Naive thymus-derived CD4-positive, alpha-beta T cell (primary cell): ENCODE results near the gene ABCG4. TPM values are rescaled to one million over a fixed set of nuclear protein-coding genes. Genes with fewer than 3 reads are reported as not detected.
A peak's percentile ranks its signal among the peaks of the same experiment; 100 is the strongest.
"Not testable (repeated sequence)": the region's sequence is repeated elsewhere in the genome, so short reads cannot be mapped to it uniquely, and the experiment has no call there.

Source experiments
- ATAC-seq: fragments of 150-1000 bp; cut with Tn5 transposase; 2 replicates; pipeline ENCODE4 v1.10.0; 2021; ENCODE audit warnings: mild to moderate bottlenecking, moderate library complexity
- CTCF ChIA-PET: fragments of 350-600 bp; sonication (Branson Sonifier 250); formaldehyde crosslinking; loops from one replicate; lab custom pipeline; 2021; ENCODE audit warnings: antibody characterized with exemption; lab: Charles Lee
- POLR2A ChIA-PET: fragments of 350-600 bp; sonication (Branson Sonifier 250); formaldehyde crosslinking; loops from one replicate; lab custom pipeline; 2021; ENCODE audit warnings: antibody characterized with exemption, inconsistent platforms; lab: Charles Lee
- DNase-seq, 9 donors: peaks; one replicate each; pipeline versions ENCODE4 v3.0.0 to v3.0.0-alpha.2; 2020 to 2022; ENCODE audit warnings: mixed read lengths in 1 of 9
- H3K27ac ChIP-seq: one replicate; pipeline ENCODE4 v1.7.0; 2013; ENCODE audit warnings: mild to moderate bottlenecking, low read depth, low read length, moderate library complexity
- H3K27me3 ChIP-seq, 2 donors: one replicate each; pipeline ENCODE4 v1.7.0; 2013; ENCODE audit warnings: low read length in 2 of 2, mild to moderate bottlenecking in 2 of 2, moderate library complexity in 2 of 2; ENCODE audit not compliant: control insufficient read depth in 2 of 2, insufficient read depth in 2 of 2
- H3K36me3 ChIP-seq, 3 experiments: 1 replicate in 2 of 3; 2 replicates in 1 of 3; pipeline ENCODE4 v1.7.0; 2013; ENCODE audit warnings: low read length in 3 of 3, mild to moderate bottlenecking in 3 of 3, moderate library complexity in 1 of 3; ENCODE audit not compliant: insufficient read depth in 3 of 3, control insufficient read depth in 2 of 3
- H3K4me1 ChIP-seq, 2 donors: one replicate each; pipeline ENCODE4 v1.7.0; 2013; ENCODE audit warnings: low read length in 2 of 2, mild to moderate bottlenecking in 2 of 2, moderate library complexity in 1 of 2; ENCODE audit not compliant: control insufficient read depth in 2 of 2, insufficient read depth in 2 of 2
- H3K4me3 ChIP-seq: 2 replicates; pipeline ENCODE4 v1.7.0; 2013; ENCODE audit warnings: mild to moderate bottlenecking, low read length
- H3K9me3 ChIP-seq, 3 experiments: 1 replicate in 2 of 3; 2 replicates in 1 of 3; pipeline ENCODE4 v1.7.0; 2013; ENCODE audit warnings: low read length in 3 of 3; ENCODE audit not compliant: control insufficient read depth in 2 of 3
- H3K27ac Mint-ChIP-seq, 9 donors: one replicate each; pipeline ENCODE4 v1.8.0; 2020 to 2022; ENCODE audit warnings: mixed read lengths in 9 of 9, mild to moderate bottlenecking in 8 of 9, moderate library complexity in 5 of 9, inconsistent platforms in 2 of 9
- H3K27me3 Mint-ChIP-seq, 5 donors: one replicate each; pipeline ENCODE4 v1.8.0; 2021 to 2022; ENCODE audit warnings: mixed read lengths in 5 of 5, mild to moderate bottlenecking in 1 of 5
- H3K36me3 Mint-ChIP-seq, 5 donors: one replicate each; pipeline ENCODE4 v1.8.0; 2020 to 2022; ENCODE audit warnings: mixed read lengths in 5 of 5, mild to moderate bottlenecking in 3 of 5, inconsistent platforms in 1 of 5
- H3K4me1 Mint-ChIP-seq, 7 donors: one replicate each; pipeline ENCODE4 v1.8.0; 2020 to 2022; ENCODE audit warnings: mixed read lengths in 7 of 7, mild to moderate bottlenecking in 3 of 7, inconsistent platforms in 1 of 7
- H3K4me3 Mint-ChIP-seq, 10 donors: one replicate each; pipeline ENCODE4 v1.8.0; 2020 to 2022; ENCODE audit warnings: mild to moderate bottlenecking in 10 of 10, mixed read lengths in 10 of 10, moderate library complexity in 6 of 10, inconsistent platforms in 2 of 10
- H3K9me3 Mint-ChIP-seq, 11 donors: one replicate each; pipeline ENCODE4 v1.8.0; 2020 to 2022; ENCODE audit warnings: mixed read lengths in 11 of 11, mild to moderate bottlenecking in 4 of 11, inconsistent platforms in 1 of 11, moderate library complexity in 1 of 11
- intact Hi-C, 2 donors: fragments of 100-400 bp; cut with micrococcal nuclease; formaldehyde crosslinking; loops; one replicate each; pipeline ENCODE4 v1.15.1; 2023
- polyA plus RNA-seq, 2 donors: library from polyadenylated mRNA; unstranded; fragments of 300-500 nt; fragmentation: Illumina TruSeq; gene quantifications; one replicate each; pipeline ENCODE4 v1.2.3, GENCODE V29; 2021
- total RNA-seq, 6 experiments: library from RNA in 5 of 6; stranded (reverse) in 5 of 6; gene quantifications; 1 replicate in 5 of 6; 2 replicates in 1 of 6; pipeline ENCODE4 v1.2.3 and lab custom pipeline; 2021 to 2026

Gene ABCG4
- total and polyA plus RNA-seq, 7 experiments from 2014 or later: 0.13 TPM; not detected in 6

DNA sequence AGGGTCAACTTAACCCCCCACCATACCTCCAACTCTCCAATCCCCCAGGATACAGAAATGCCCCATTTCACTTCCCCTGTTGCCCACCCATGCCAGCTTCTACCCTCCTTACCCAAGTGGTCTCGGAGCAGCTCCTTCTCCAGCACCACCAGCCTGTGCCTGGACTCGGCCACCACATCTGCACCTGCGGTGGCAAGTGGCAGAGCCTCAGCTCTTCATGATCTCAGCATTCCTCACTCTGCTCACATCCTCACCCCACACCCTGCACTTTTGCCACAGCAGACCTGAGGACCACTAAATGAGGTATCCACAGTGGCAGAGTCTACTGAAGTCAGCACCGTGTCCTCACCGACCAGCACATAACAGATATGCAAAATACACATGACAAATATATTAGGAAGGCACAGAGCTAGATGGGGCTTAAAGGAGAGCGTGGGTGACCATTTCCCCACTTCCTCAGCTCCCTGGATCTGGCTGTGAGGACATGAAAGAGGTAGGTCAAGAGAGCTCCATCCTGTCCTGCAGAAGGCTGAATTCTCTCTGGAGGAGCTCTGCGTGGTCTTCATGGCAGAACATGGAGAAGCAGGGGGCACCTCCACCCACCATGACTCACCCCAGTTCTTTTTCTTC is 46.1 kb downstream of the ABCG4 start:
- Mint-ChIP-seq H3K27ac (no peak overlapping the region), H3K9me3 (no peaks in the 10 kb centered on the region), H3K36me3 (no peaks in the 10 kb centered on the region), H3K4me1 (peaks cover 0 to 10% (median 5%) of the 10 kb centered on the region in 7 donors), H3K4me3 (no peak overlapping the region), H3K27me3 (peaks cover 0 to 2% (median 0%) of the 10 kb centered on the region in 5 donors)
- ATAC-seq (no peak), DNase-seq (no peak)
- H3K27me3 ChIP-seq: no peaks in the 10 kb centered on the region
- H3K27ac ChIP-seq: no peak overlapping the region
- H3K36me3 ChIP-seq: no peaks in the 10 kb centered on the region
- CTCF ChIA-PET: interaction anchor here (0.6 to 1.9 kb wide), 6 partner anchors 11 to 129 kb away, joined by 3 to 11 read pairs (median 3); partner anchors contain the start of gene VPS11
- intact Hi-C loops: loop anchor here (5.0 kb wide), 2 partner anchors 48 to 73 kb away; partner anchors contain the start of genes ABCG4 (in 1 of the 2) and HINFP (in 1 of the 2)
- H3K4me3 ChIP-seq: no peak overlapping the region
- H3K4me1 ChIP-seq: no peaks in the 10 kb centered on the region
- H3K9me3 ChIP-seq: no peaks in the 10 kb centered on the region
- POLR2A ChIA-PET: interaction anchor here (1.0 to 2.9 kb wide), 2 partner anchors 80 to 100 kb away, joined by 3 to 14 read pairs; a partner anchor contains a TSS

DNA sequence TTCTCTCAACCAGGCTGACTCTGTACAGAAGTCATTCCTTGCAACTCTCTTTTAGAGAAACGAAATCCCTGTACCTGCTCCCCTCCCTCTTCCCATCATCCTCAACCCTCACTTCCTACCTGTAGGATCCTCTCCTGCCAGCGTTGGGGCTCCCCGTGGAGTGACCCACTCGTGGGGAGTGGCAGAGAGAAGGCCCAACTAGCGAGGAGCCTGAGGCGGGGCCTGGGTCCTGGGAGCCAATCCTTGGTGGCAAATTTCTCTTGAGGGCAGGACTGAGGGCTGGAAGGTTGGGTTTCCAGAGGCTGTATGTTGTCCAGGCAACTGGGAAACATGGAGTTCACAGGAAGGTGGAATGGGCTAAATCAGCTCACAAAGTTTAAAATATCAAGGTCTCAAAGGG is 46.8 kb downstream of the ABCG4 start:
- ATAC-seq (no peak), DNase-seq (no peak)
- ChIA-PET POLR2A (interaction anchor here (0.6 to 2.9 kb wide), 5 partner anchors 27 to 112 kb away, joined by 3 to 14 read pairs (median 3); partner anchors contain the start of gene C2CD2L), CTCF (interaction anchor here (0.6 to 1.9 kb wide), 12 partner anchors 12 to 193 kb away, joined by 3 to 11 read pairs (median 3); partner anchors contain the start of gene VPS11)
- Mint-ChIP-seq H3K4me3 (no peak overlapping the region), H3K4me1 (peaks cover 0 to 10% (median 5%) of the 10 kb centered on the region in 7 donors), H3K9me3 (no peaks in the 10 kb centered on the region), H3K27me3 (peaks cover 0 to 2% (median 0%) of the 10 kb centered on the region in 5 donors), H3K27ac (no peak overlapping the region), H3K36me3 (no peaks in the 10 kb centered on the region)
- intact Hi-C loops: loop anchor here (2.0 to 5.0 kb wide), 8 partner anchors 47 to 289 kb away; partner anchors contain the start of genes ABCG4 (in 2 of the 2), HYOU1 (in 2 of the 2) and HINFP (in 1 of the 2)
- no peaks in the 10 kb centered on the region for H3K4me1 ChIP-seq
- H3K9me3 ChIP-seq: no peaks in the 10 kb centered on the region
- H3K36me3 ChIP-seq: no peaks in the 10 kb centered on the region
- no peak overlapping the region for H3K4me3 ChIP-seq
- no peak overlapping the region for H3K27ac ChIP-seq
- H3K27me3 ChIP-seq: no peaks in the 10 kb centered on the region

DNA sequence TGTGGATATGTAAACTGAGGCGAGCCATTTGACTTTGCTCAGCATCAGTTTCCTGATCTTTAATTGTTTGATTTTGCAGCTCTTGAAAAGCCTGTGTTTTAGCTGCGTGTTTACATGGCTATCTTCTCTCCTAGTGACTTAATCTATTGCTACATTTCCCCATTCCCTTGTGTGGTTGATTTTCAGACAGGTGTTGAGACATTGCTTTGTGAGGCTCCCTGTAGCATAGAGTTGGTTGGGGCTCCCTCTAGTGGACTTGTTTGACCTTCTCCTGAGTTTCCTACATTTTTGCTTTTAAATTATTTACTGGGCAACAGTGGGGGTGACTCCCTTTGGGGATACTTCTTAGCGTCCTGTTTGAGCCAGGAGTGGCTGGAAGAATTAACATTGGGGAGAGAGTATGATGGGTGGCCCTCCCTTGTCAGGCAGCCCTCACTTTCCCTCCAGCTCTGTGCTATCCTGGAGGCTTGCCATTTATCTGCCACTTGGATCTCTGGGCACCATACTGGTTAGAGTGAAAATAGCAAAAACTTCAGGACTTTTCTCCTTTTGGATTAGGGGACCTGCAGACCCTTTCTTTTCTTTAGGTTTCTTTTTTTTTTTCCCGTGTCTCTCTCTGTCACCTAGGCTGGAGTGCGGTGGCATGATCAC is 48.1 kb downstream of the ABCG4 start:
- H3K4me3 ChIP-seq: no peak overlapping the region
- H3K27ac Mint-ChIP-seq: no peak overlapping the region
- peak in 8 of 9 donors; percentile 51 to 84 (median 78) for DNase-seq
- peaks cover 0 to 5% (median 0%) of the 10 kb centered on the region in 5 donors for H3K27me3 Mint-ChIP-seq
- no peaks in the 10 kb centered on the region for H3K36me3 ChIP-seq
- intact Hi-C loops: loop anchor here (1.0 to 5.0 kb wide), 13 partner anchors 29 to 290 kb away; partner anchors contain the start of genes ABCG4 (in 2 of the 2), HYOU1 (in 2 of the 2), NLRX1 (in 2 of the 2) and CENATAC (in 1 of the 2)
- H3K4me1 ChIP-seq: no peaks in the 10 kb centered on the region
- no peaks in the 10 kb centered on the region for H3K27me3 ChIP-seq
- no peaks in the 10 kb centered on the region for H3K36me3 Mint-ChIP-seq
- H3K4me3 Mint-ChIP-seq: no peak overlapping the region
- H3K27ac ChIP-seq: no peak overlapping the region
- H3K9me3 ChIP-seq: no peaks in the 10 kb centered on the region
- CTCF ChIA-PET: interaction anchor here (0.6 to 1.7 kb wide), 22 partner anchors 10 to 227 kb away, joined by 3 to 7 read pairs (median 3); partner anchors contain the start of genes NLRX1 and VPS11
- peaks cover 0 to 10% (median 5%) of the 10 kb centered on the region in 7 donors for H3K4me1 Mint-ChIP-seq
- POLR2A ChIA-PET: interaction anchor here (0.6 to 2.9 kb wide), 9 partner anchors 25 to 664 kb away, joined by 3 to 14 read pairs (median 4); partner anchors contain the start of genes C2CD2L and VPS11
- no peaks in the 10 kb centered on the region for H3K9me3 Mint-ChIP-seq
- ATAC-seq: peak; percentile 98

DNA sequence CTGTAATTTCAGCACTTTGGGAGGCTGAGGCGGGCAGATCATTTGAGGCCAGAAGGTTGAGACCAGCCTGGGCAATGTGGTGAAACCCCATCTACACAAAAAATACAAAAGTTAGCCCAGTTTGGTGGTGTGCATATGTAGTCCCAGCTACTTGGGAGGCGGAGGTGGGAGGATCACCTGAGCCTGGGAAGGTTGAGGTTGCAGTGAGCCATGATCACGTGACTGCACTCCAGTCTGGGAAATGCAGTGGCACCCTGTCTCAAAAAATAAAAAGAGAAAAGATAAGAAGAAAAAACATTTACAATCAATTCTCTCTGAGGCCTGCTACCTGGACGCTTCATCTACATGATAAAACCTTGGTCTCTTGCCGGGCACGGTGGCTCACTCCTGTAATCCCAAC is 50.1 kb downstream of the ABCG4 start:
- ATAC-seq: no peak
- H3K36me3 ChIP-seq: no peaks in the 10 kb centered on the region
- Mint-ChIP-seq H3K27me3 (peaks cover 0 to 5% (median 0%) of the 10 kb centered on the region in 5 donors), H3K27ac (no peak overlapping the region), H3K36me3 (no peaks in the 10 kb centered on the region), H3K9me3 (no peaks in the 10 kb centered on the region), H3K4me1 (peaks cover 0 to 10% (median 5%) of the 10 kb centered on the region in 7 donors), H3K4me3 (no peak overlapping the region)
- H3K27me3 ChIP-seq: no peaks in the 10 kb centered on the region
- no peak overlapping the region for H3K4me3 ChIP-seq
- no peak for DNase-seq
- intact Hi-C loops: loop anchor here (5.0 kb wide), 2 partner anchors 52 to 77 kb away; partner anchors contain the start of genes ABCG4 (in 1 of the 2) and HINFP (in 1 of the 2)
- POLR2A ChIA-PET: no interaction called here
- CTCF ChIA-PET: no interaction called here
- H3K27ac ChIP-seq: no peak overlapping the region
- H3K4me1 ChIP-seq: no peaks in the 10 kb centered on the region
- no peaks in the 10 kb centered on the region for H3K9me3 ChIP-seq

DNA sequence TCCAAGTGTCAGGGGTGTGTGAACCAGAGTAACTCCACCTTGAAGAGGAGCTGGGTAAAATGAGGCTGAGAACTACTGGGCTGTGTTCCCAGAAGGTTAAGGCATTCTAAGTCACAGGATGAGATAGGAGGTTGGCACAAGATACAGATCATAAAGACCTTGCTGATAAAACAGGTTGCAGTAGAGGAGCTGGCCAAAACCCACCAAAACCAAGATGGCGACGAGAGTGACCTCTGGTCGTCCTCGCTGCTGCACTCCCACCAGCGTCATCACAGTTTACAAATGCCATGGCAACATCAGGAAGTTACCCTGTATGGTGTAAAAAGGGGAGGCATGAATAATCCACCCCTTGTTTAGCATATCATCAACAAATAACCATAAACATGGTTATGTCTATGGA is 52.4 kb downstream of the ABCG4 start:
- H3K27me3 ChIP-seq, H3K27me3 Mint-ChIP-seq, H3K36me3 ChIP-seq, H3K4me3 Mint-ChIP-seq, POLR2A ChIA-PET, H3K4me3 ChIP-seq, H3K27ac ChIP-seq, H3K9me3 ChIP-seq, H3K36me3 Mint-ChIP-seq, DNase-seq, intact Hi-C loops, ATAC-seq, H3K9me3 Mint-ChIP-seq, H3K27ac Mint-ChIP-seq, H3K4me1 ChIP-seq: not testable (repeated sequence)
- H3K4me1 Mint-ChIP-seq: peaks cover 0 to 20% (median 13%) of the 10 kb centered on the region in 7 donors
- CTCF ChIA-PET: interaction anchor here (0.7 to 1.6 kb wide), 4 partner anchors 23 to 122 kb away, joined by 3 to 5 read pairs (median 4); no protein-coding TSS in a partner anchor

DNA sequence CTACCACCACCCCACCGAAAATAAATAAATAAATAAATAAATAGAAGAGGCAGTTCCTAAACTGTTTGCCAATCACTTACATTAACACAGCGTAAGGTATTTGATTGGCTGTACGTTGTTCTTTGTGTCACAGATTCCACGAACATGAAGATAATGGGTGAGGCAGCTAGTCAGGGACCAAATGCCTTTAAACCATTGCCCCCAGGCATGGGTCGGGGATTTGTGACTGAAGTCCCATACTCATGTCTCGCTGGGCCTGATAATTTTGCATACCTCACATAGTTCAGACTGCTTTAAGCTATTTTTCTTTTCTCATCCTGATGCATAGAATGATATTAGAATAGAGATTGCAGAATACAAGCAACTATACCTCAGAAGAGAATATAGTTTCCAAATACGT is 53.7 kb downstream of the ABCG4 start:
- ATAC-seq (no peak), DNase-seq (no peak)
- Histone ChIP-seq H3K27ac (no peak overlapping the region), H3K9me3 (no peaks in the 10 kb centered on the region), H3K4me3 (no peak overlapping the region), H3K4me1 (peaks cover 3 to 4% of the 10 kb centered on the region in 2 donors), H3K27me3 (no peaks in the 10 kb centered on the region), H3K36me3 (peaks cover 0 to 4% (median 0%) of the 10 kb centered on the region in 3 experiments)
- H3K4me3 Mint-ChIP-seq: no peak overlapping the region
- peaks cover 4 to 18% (median 17%) of the 10 kb centered on the region in 7 donors for H3K4me1 Mint-ChIP-seq
- no peak overlapping the region for H3K27ac Mint-ChIP-seq
- no peaks in the 10 kb centered on the region for H3K9me3 Mint-ChIP-seq
- POLR2A ChIA-PET: interaction anchor here (1.0 kb wide), 1 partner anchor 135 kb away, joined by 4 read pairs; the partner anchor contains the start of gene VPS11
- H3K36me3 Mint-ChIP-seq: peaks cover 0 to 3% (median 0%) of the 10 kb centered on the region in 5 donors
- intact Hi-C loops: no loop called here
- peaks cover 0 to 3% (median 0%) of the 10 kb centered on the region in 5 donors for H3K27me3 Mint-ChIP-seq
- CTCF ChIA-PET: interaction anchor here (0.9 to 1.0 kb wide), 2 partner anchors 80 to 82 kb away, joined by 6 read pairs; no protein-coding TSS in a partner anchor
